Measurements from ENCODE around the gene EME2. TPM values are rescaled to one million over a fixed set of nuclear protein-coding genes. Genes with fewer than 3 reads are reported as not detected.

Gene EME2
- total and polyA plus RNA-seq, 2 of the 13 experiments (the other 11 are each of a cell fraction or from before 2014, with no cell fraction given), result 4.4 to 7.6 TPM

- TF ChIP-seq, protein P1, sequence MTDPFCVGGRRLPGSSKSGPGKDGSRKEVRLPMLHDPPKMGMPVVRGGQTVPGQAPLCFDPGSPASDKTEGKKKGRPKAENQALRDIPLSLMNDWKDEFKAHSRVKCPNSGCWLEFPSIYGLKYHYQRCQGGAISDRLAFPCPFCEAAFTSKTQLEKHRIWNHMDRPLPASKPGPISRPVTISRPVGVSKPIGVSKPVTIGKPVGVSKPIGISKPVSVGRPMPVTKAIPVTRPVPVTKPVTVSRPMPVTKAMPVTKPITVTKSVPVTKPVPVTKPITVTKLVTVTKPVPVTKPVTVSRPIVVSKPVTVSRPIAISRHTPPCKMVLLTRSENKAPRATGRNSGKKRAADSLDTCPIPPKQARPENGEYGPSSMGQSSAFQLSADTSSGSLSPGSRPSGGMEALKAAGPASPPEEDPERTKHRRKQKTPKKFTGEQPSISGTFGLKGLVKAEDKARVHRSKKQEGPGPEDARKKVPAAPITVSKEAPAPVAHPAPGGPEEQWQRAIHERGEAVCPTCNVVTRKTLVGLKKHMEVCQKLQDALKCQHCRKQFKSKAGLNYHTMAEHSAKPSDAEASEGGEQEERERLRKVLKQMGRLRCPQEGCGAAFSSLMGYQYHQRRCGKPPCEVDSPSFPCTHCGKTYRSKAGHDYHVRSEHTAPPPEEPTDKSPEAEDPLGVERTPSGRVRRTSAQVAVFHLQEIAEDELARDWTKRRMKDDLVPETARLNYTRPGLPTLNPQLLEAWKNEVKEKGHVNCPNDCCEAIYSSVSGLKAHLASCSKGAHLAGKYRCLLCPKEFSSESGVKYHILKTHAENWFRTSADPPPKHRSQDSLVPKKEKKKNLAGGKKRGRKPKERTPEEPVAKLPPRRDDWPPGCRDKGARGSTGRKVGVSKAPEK (CRISPR knock-in tag; IDR thresholded peaks at IDR 0.05; ENCODE audit: borderline replicate concordance), result no peak
- TF ChIP-seq GATA4 (IDR thresholded peaks at IDR 0.05; ENCODE audit: borderline replicate concordance, low read depth) (no peak), ZNF577 (CRISPR knock-in tag; IDR thresholded peaks at IDR 0.05; ENCODE audit: borderline replicate concordance, low read depth) (no peak), RBFOX2 (IDR thresholded peaks at IDR 0.05; ENCODE audit: low read depth, low read length) (0 out of 2 replicates have a peak, but pooled peaks have one; percentile 3), ZNF773 (CRISPR knock-in tag; IDR thresholded peaks at IDR 0.05; ENCODE audit: borderline replicate concordance) (no peak; the same call in 1 of the 2 replicates), RFX5 (IDR thresholded peaks at IDR 0.05; ENCODE audit: low read depth, low read length) (no peak), REL (CRISPR knock-in tag; conservative IDR thresholded peaks at IDR 0.05) (no peak), ZSCAN21 (CRISPR knock-in tag; IDR thresholded peaks at IDR 0.05; ENCODE audit: borderline replicate concordance) (0 out of 2 replicates have a peak, but pooled peaks have one; percentile 48), ZNF772 (CRISPR knock-in tag; IDR thresholded peaks at IDR 0.05) (no peak), ZNF350 (CRISPR knock-in tag; IDR thresholded peaks at IDR 0.05; ENCODE audit: borderline replicate concordance, low read depth) (no peak), ZSCAN5A (CRISPR knock-in tag; IDR thresholded peaks at IDR 0.05; ENCODE audit: borderline replicate concordance) (no peak), ZBTB38 (CRISPR knock-in tag; IDR thresholded peaks at IDR 0.05) (no peak), FOXK1 (CRISPR knock-in tag; IDR thresholded peaks at IDR 0.05; ENCODE audit: borderline replicate concordance, low read depth) (no peak), MED1 (CRISPR knock-in tag; IDR thresholded peaks at IDR 0.05) (no peak), ZNF607 (CRISPR knock-in tag; IDR thresholded peaks at IDR 0.05; ENCODE audit: borderline replicate concordance) (no peak), BRCA1 (CRISPR knock-in tag; IDR thresholded peaks at IDR 0.05) (no peak)
- TF ChIP-seq, protein P2, sequence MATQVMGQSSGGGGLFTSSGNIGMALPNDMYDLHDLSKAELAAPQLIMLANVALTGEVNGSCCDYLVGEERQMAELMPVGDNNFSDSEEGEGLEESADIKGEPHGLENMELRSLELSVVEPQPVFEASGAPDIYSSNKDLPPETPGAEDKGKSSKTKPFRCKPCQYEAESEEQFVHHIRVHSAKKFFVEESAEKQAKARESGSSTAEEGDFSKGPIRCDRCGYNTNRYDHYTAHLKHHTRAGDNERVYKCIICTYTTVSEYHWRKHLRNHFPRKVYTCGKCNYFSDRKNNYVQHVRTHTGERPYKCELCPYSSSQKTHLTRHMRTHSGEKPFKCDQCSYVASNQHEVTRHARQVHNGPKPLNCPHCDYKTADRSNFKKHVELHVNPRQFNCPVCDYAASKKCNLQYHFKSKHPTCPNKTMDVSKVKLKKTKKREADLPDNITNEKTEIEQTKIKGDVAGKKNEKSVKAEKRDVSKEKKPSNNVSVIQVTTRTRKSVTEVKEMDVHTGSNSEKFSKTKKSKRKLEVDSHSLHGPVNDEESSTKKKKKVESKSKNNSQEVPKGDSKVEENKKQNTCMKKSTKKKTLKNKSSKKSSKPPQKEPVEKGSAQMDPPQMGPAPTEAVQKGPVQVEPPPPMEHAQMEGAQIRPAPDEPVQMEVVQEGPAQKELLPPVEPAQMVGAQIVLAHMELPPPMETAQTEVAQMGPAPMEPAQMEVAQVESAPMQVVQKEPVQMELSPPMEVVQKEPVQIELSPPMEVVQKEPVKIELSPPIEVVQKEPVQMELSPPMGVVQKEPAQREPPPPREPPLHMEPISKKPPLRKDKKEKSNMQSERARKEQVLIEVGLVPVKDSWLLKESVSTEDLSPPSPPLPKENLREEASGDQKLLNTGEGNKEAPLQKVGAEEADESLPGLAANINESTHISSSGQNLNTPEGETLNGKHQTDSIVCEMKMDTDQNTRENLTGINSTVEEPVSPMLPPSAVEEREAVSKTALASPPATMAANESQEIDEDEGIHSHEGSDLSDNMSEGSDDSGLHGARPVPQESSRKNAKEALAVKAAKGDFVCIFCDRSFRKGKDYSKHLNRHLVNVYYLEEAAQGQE (IDR thresholded peaks at IDR 0.05; ENCODE audit: borderline replicate concordance in 1 of 2, low read depth in 1 of 2, low read length in 2 of 2), result no peak
These were observed 9.3 kb downstream of the EME2 start (continued) for GRCh38 chr16:1781758-1782407.

Data from HepG2 (cell line).